HG02588 (cell line): ENCODE results near the gene CMTM4.

Experiments
- ATAC-seq: cut with Tn5 transposase; IDR thresholded peaks from one replicate; pipeline ENCODE4 v1.9.1; 2021; ENCODE audit warnings: mild to moderate bottlenecking, moderate library complexity; ENCODE audit not compliant: unreplicated experiment

The CMTM4 gene

DNA sequence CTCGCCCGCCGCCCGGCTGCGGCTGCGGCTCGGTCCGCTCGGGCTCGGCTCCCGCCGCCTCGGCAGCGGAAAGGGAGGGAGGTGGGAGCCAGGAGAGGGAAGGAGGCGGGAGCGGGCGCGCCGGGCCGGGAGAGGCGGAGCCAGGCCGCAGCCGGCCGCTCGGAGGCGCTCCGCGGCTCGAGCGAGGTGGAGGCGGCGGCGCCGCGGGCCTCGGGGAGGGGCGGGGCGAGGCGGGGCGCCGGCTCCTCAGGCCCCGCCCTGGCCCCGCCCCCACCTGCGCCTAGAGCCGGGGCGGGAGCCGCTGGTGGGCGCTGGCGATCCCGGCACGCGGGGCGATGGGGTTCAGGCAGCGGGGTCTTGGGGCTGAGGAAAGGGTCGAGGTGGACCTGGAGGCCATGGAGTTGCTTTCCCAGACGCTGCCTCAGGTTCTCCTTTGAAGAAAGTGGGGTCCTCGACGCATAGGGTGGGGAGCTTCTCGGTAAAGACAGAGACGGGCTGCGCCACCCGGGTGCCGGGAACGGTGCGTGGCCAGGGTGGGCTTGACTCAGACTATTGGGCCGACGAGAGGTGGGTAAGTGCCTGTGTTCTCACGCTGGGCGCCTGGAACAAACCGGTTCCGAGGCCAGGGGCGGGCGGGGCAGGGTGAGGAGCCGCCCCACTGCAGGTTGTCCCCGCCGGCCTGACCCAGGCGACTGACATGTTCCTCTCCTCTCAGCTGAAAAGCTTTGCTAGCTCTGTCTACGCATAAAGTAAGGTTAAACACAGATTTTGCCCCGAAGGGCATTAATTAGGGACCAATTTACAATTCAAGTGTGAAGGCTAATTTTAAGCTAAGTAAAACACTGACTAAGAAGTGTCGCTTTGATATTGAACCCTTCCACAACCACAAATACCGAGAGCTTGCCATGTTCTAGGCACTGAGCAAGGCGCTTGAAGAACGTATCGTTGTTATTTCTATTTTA, at the start of gene CMTM4:
Gene CMTM4, minus strand, starts transcription at position 75 of the 962 bp plus-strand sequence. CDS start 218 bp downstream, outside the sequence.
- peak; percentile 89 for ATAC-seq

GRCh38 chr16:66746048-66746447, 49.5 kb upstream of the CMTM4 start:
- no peak for ATAC-seq

DNA sequence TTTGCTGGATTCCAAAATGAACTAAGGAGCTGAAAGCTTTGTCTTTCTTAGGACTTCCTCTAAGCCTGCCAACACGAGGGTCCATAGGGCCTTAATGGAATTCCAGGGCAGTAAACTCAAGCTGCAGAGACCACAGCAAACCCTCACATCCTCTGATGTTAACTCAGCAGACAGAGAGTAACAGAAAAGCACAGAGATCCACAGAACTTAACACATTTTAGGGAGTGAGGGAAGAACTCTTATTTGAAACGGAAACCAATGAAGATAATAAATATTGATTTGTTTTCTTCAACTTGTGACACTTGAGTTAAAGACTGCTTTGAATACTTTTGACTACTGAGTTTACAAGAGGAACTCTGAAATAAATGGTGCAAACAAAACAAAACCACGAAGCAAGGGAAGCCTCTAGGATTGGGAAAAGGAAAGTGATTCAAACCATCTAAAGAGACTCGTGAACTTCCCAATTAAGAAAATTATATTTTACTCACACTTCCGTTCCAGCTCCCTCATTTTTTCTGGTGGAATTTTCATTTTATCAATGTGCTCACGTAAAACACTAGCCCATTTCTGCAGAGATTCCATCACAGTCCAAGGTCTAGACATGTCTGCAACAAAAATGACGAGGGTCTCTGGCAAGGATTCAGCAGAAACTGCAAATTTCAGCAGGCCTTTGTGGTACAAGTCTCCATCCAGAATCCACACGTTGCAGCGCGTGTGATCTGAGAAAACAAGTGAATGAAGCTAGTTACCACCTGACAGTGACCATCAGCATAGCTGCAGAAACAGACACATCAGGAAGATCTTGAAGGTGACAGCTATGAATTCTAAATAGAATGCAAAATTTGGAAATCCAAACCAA, 45.6 kb upstream of the CMTM4 start:
- ATAC-seq: no peak

GRCh38 chr16:66741169-66741900, 44.8 kb upstream of the CMTM4 start:
- no peak for ATAC-seq

DNA sequence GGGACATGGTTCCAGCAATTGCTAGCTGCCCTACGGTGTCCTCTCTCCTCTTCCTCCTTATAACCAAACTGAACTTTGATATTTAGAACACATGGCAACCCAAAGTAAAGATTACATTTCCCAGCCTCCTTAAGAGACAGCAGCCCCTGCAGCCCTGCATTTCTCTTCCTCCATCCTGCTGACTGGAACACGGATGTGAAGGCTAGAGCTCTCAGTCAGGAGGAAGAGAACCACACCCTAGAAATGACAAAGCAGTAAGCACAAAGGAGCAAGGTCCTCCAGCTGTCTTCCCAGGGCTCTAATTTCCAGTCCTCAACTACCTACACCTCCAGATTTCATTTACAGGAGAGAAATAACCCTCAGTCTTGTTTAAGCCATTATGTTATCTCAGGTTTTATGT, 44.0 kb upstream of the CMTM4 start:
- ATAC-seq: no peak

GRCh38 chr16:66740010-66740409, 43.5 kb upstream of the CMTM4 start:
- no peak for ATAC-seq

- ATAC-seq: no peak
Observed at GRCh38 chr16:66735891-66736290, 39.3 kb upstream of the CMTM4 start.

GRCh38 chr16:66731101-66731500, 34.6 kb upstream of the CMTM4 start:
- no peak for ATAC-seq

DNA sequence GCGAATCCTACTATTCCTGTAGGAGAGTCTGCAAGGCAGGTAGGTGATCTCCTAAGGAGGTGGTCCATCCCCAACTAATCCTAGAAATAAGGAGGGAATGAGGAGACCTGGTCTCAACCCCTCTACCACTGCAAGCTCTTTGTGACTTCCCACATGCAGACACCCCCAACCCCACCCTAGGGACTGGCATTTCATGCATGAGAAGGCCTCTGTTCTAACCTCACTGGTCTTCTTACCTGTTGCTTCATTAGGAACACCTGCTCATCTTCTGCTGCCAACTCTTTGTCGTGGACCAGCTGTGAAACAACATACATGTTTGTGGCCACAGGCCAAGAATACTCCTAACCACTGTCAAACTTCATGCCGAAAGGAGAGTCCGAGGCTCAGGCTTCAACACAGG, 32.3 kb upstream of the CMTM4 start:
- ATAC-seq: no peak

GRCh38 chr16:66728117-66728787, 31.7 kb upstream of the CMTM4 start:
- no peak for ATAC-seq

DNA sequence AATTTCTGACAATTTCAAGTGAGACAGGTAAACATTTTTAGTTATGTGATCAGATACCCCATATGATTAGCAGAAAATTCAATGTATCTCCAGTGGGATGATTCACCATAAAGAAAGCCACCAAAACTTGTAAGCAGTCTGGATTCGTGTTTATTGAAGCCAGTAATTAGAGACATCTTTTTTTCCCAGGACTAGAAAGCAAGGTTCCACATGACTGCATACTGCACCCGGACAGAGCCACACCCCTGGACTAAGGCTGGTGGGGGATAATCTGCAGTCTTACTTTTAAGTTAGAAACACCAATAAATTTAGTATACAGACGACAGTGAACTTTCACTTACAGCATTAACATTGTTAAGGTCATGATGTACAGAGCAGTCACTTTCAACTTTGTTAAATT, 24.2 kb upstream of the CMTM4 start:
- ATAC-seq: no peak

DNA sequence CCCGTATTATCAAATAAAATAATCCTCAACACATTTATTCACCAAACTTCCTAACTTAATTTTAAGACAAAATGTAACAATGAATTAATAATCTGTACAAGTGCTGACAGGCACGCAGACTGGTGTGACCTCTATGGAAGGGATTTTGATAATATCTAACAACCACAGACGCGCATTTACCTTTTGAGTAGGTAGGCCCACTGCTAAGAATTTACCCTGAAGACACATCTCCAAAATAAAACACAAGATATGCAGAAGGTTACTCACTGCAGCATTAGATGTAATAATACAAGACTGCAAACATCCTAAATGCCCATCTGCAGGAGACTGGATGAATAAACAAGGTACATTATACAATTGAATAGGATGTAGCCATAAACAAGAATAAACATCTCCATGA, 22.7 kb upstream of the CMTM4 start:
- no peak for ATAC-seq

DNA sequence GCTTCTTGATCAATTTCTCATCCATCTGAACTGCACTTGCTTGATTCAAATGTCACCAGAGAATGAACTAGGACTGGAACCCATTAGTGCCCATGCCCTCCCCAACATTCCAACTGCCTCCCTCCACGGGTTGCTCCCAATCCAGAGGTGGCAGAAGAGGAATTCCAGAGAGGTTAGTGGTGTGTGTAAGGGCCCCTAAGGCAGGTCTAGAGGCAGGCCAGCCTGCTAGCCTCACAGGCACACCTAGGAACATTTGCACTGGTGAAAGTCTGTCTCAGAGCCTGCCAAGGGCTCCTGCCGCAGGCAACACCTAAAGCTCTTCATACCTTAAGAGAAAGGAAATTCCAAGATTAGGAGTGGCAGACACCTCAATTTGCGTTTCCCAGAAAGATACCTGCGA, 21.2 kb upstream of the CMTM4 start:
- no peak for ATAC-seq

DNA sequence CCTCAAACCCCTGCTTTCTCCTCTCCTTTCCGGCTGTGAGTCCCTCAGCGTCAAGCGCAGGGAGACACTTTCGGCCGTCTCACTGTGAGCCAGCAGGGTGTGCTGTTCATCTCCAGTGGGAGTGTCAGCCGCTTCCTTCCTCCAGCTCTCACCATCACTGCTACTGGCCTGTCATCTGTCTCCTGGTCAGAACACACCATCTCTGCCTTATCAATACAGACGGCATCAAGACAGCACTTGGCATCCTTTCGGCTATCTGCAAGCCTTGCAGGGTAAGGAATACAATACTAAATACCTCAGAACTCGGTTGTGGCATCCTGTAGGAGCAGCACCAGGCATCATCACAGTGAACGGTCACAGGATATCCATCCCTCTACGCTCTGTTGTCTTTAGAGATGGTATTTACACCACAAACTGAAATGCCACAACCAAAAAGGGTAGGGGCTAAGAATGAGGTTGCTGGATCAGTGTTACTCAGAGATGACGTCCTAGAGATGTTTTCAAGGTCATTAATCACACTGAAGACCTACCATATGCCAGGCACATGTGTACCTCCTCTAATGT, 20.7 kb upstream of the CMTM4 start:
- ATAC-seq: no peak

DNA sequence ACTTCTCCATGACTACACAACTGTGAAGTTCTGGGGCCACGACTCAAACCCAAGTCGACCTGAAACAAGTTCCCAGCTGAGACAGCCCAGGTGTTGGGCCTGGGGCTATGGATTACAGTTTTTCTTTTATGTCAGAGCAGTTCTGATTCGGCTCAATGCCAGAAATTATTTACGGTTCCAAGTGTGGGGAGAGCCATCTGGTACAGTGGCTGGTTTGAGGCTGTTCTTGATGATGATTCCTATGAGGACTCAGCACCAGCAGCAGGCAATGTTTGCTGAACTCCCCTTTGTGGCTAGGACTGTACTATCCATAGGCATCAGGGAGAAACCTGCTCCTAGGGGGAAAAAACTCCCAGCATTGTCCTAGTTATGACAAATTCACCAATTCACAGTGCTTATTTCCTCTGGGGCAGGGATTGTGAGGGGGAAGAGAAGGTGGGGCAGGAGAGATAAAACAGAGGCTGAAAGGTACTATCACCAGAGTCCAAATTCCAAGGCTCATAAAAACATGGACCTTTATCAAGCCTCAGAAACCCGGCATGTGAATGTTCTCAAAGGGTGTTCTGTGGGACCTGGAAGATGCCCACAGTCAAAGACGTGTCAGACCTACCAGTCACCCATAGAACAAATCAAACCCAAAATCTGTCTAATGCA, 18.2 kb upstream of the CMTM4 start:
- no peak for ATAC-seq

DNA sequence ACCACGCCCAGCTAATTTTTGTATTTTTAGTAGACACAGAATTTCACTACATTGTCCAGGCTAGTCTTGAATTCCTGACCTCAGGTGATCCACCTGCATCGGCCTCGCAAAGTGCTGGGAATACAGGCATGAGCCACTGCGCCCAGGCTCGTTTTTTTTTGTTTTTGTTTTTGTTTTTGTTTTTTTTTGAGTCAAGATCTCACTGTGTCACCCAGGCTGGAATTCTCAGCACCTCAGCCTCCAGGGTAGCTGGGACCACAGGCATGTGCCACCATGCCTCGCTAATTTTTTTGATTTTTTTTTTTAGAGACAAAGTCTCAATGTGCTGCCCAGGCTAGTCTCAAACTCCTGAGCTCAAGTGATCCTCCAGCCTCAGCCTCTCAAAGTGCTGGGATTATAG, 17.5 kb upstream of the CMTM4 start:
- ATAC-seq: no peak

DNA sequence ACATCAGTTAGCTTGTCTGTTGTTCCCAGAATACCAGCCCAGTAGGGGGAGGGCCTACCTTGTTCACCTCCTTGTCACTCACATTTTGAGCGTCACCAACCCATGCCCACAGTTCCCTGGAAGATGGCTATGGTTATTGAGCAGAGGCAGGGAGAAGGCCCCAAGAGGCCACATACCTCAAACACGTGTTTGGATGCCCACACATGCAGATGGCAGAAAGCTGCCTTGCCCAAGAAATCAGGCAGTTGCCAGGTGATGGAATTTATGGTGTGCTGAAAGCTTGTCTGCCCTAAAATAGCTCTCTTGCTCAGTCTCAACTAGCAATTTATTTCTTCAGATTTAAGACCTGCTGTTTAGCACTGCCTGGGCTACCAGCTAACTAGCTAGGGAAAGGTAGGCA, 16.5 kb upstream of the CMTM4 start:
- no peak for ATAC-seq

DNA sequence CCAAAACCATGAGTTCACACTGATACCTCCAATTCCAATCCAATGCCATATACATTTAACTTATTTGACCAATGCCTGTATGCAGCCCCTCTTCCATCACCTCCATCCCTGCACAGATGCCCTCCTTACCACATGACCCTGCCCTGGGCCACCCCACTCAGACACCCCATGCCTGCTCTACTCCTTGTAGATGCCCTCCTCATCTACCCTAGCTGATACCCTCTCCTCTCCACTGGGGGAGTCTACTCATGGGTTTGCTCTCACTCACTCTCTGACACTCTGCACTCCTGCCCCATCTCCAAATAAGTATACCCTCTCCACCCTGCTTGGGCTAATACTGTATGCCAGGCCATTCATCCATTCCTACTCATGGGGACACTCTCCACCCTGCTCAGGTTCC, 16.0 kb upstream of the CMTM4 start:
- no peak for ATAC-seq

- no peak for ATAC-seq
Observed at GRCh38 chr16:66711581-66711980, 15.0 kb upstream of the CMTM4 start.

DNA sequence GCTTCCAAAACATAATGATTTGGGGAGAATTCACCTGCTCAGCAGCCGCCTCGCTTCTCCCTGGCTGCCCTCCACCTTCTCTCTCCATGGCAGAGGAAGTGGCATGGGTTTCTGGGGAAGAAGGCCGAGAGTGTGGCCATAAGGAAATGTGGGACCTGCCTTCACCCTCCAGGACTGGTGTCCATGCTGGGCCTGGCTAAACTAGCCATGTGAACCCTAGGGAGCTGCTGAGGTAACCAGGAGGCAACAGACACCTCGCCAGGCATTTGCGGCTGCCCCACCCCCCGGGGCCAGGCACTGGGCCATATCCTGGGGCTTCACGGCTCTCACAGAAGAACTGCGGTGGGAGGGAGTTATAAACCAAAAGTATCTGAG, 9.9 kb upstream of the CMTM4 start:
- no peak for ATAC-seq
